Measurements from ENCODE around the gene CLIP4.

GRCh38 chr2:29187926-29188325 lies 72.7 kb downstream of the CLIP4 start:
- TF ChIP-seq CTCF (IDR thresholded peaks at IDR 0.05) (no peak), POLR2A (IDR thresholded peaks at IDR 0.05) (no peak)

Data from heart left ventricle (tissue), 13 donors.